GM19043 (cell line): ENCODE results near the gene C17orf114.

Experiments used
- ATAC-seq: cut with Tn5 transposase; IDR thresholded peaks from one replicate; pipeline ENCODE4 v1.9.1; 2021; ENCODE audit warnings: low read depth; ENCODE audit not compliant: unreplicated experiment

C17orf114 gene

GRCh38 chr17:4823373-4824089 is 21.4 kb upstream of the C17orf114 start:
- ATAC-seq, result no peak

- ATAC-seq, result no peak
Measured at GRCh38 chr17:4822835-4823234, 20.7 kb upstream of the C17orf114 start.

- ATAC-seq, result no peak
Measured at GRCh38 chr17:4818276-4818675, 16.1 kb upstream of the C17orf114 start.

- ATAC-seq, result no peak
Measured at GRCh38 chr17:4816826-4817225, 14.7 kb upstream of the C17orf114 start.

GRCh38 chr17:4815043-4815675 is 13.0 kb upstream of the C17orf114 start:
- no peak for ATAC-seq

- ATAC-seq, result no peak
Measured at GRCh38 chr17:4812690-4813089, 10.6 kb upstream of the C17orf114 start.

GRCh38 chr17:4811471-4811870 is 9.3 kb upstream of the C17orf114 start:
- no peak for ATAC-seq

- ATAC-seq, result no peak
Measured at GRCh38 chr17:4810696-4811290, 8.7 kb upstream of the C17orf114 start.

- no peak for ATAC-seq
Measured at GRCh38 chr17:4808378-4808767, 6.2 kb upstream of the C17orf114 start.

- no peak for ATAC-seq
Measured at GRCh38 chr17:4807605-4808377, 5.7 kb upstream of the C17orf114 start.

GRCh38 chr17:4806777-4807604 is 4.9 kb upstream of the C17orf114 start, which contains the start of gene PLD2:
TSS of gene PLD2 (plus strand) at chr17:4807152. CDS start at chr17:4807773, 621 bp downstream.
- ATAC-seq, result peak; percentile 90

- no peak for ATAC-seq
Measured at GRCh38 chr17:4806456-4806776, 4.3 kb upstream of the C17orf114 start.

GRCh38 chr17:4800462-4801196 is 1.5 kb downstream of the C17orf114 start:
- ATAC-seq, result no peak

- no peak for ATAC-seq
Measured at GRCh38 chr17:4796552-4796920, 5.6 kb downstream of the C17orf114 start.

GRCh38 chr17:4795168-4795567 is 7.0 kb downstream of the C17orf114 start:
- no peak for ATAC-seq

- ATAC-seq, result no peak
Measured at GRCh38 chr17:4790705-4791088, 11.4 kb downstream of the C17orf114 start.

- peak; percentile 85 for ATAC-seq
Measured at GRCh38 chr17:4789951-4790704, 12.0 kb downstream of the C17orf114 start.

GRCh38 chr17:4789701-4789950 is 12.5 kb downstream of the C17orf114 start:
- no peak for ATAC-seq
